GM12878 (cell line): ENCODE results near the gene DNAH9. TPM values are rescaled to one million over a fixed set of nuclear protein-coding genes. Genes with fewer than 3 reads are reported as not detected.

ENCODE experiments used
- ATAC-seq: fragments of 200-7000 bp; cut with Tn5 transposase; 3 replicates; pipeline ENCODE4 v1.9.1; 2020; ENCODE audit warnings: mild to moderate bottlenecking, moderate library complexity
- BruUV-seq: library from RNA; stranded (reverse); fragments of 400-500 nt; replicated peaks from 2 replicates; lab custom pipeline; 2021; lab: Mats Ljungman, UMichigan
- CTCF ChIA-PET: fragments of 300-600 bp; sonication (Branson Sonifier 250); formaldehyde crosslinking; extraction: SDS; loops from one replicate; lab custom pipeline; 2021; ENCODE audit warnings: inconsistent platforms; lab: Yijun Ruan, JAX
- POLR2A ChIA-PET: fragments of 350-600 bp; formaldehyde crosslinking; extraction: SDS; loops from one replicate; lab custom pipeline; 2021; ENCODE audit warnings: inconsistent platforms; lab: Charles Lee
- RAD21 ChIA-PET: fragments of 300-600 bp; sonication (Branson Sonifier 250); formaldehyde crosslinking; loops from one replicate; lab custom pipeline; 2023; ENCODE audit warnings: antibody characterized with exemption; ENCODE audit not compliant: unreplicated experiment; lab: Charles Lee
- SMC1A ChIA-PET: fragments of 300-600 bp; sonication (Branson Sonifier 250); formaldehyde crosslinking; loops from one replicate; lab custom pipeline; 2023; ENCODE audit not compliant: unreplicated experiment, uncharacterized antibody; lab: Charles Lee
- DNase-seq: peaks from one replicate; pipeline ENCODE4 v3.0.0-alpha.2; 2011; ENCODE audit warnings: low read depth, low spot score
- FAIRE-seq: peaks from 3 replicates; lab custom pipeline; 2011; peaks lifted over from hg19 to GRCh38; lab: Jason Lieb, UNC
- H2AFZ ChIP-seq: 2 replicates; pipeline ENCODE4 v1.6.0; 2011; ENCODE audit warnings: low read depth, low read length, control low read depth; ENCODE audit not compliant: control insufficient read depth
- H3K27ac ChIP-seq: 2 replicates; pipeline ENCODE4 v1.5.1; 2011; ENCODE audit warnings: control low read depth; ENCODE audit not compliant: control insufficient read depth, insufficient read depth
- H3K27me3 ChIP-seq, 2 experiments: replicated peaks in 1 of 2; 2 replicates each; pipeline versions ENCODE4 v1.6.0 to v1.6.1; 2011; ENCODE audit warnings: low read length in 1 of 2; ENCODE audit not compliant: control insufficient read depth in 2 of 2, insufficient read depth in 2 of 2
- H3K36me3 ChIP-seq, 2 experiments: 2 replicates each; pipeline ENCODE4 v1.5.1; 2011; ENCODE audit warnings: low read length in 1 of 2; ENCODE audit not compliant: control insufficient read depth in 2 of 2, insufficient read depth in 2 of 2
- H3K4me1 ChIP-seq: 2 replicates; pipeline ENCODE4 v1.6.1; 2011; ENCODE audit warnings: mild to moderate bottlenecking, low read length, moderate library complexity, mixed read lengths; ENCODE audit not compliant: control insufficient read depth, insufficient read depth
- H3K4me2 ChIP-seq: 2 replicates; pipeline ENCODE4 v1.6.0; 2011; ENCODE audit warnings: control low read depth; ENCODE audit not compliant: control insufficient read depth, insufficient read depth
- H3K4me3 ChIP-seq: fragments of 200-600 bp; sonication (generic); 2 replicates; pipeline ENCODE4 v1.5.1; 2016
- H3K79me2 ChIP-seq: 2 replicates; pipeline ENCODE4 v1.6.0; 2011; ENCODE audit warnings: low read length; ENCODE audit not compliant: control insufficient read depth, insufficient read depth
- H3K9ac ChIP-seq: 2 replicates; pipeline ENCODE4 v1.8.0; 2011; ENCODE audit warnings: low read length, control low read depth, mixed read lengths; ENCODE audit not compliant: control insufficient read depth, insufficient read depth
- H3K9me3 ChIP-seq: replicated peaks from 3 replicates; pipeline ENCODE4 v1.5.1; 2011; ENCODE audit warnings: mild to moderate bottlenecking, low read length; ENCODE audit not compliant: control insufficient read depth, insufficient read depth
- H4K20me1 ChIP-seq: 2 replicates; pipeline ENCODE4 v1.6.0; 2011; ENCODE audit not compliant: control insufficient read depth, insufficient read depth
- CEBPB ChIP-seq, 2 experiments: fragments of 150-350 bp in 1 of 2; IDR thresholded peaks; 2 replicates each; pipeline ENCODE4 v1.6.1; 2012 to 2014; ENCODE audit warnings: low read depth in 2 of 2, low read length in 2 of 2, borderline replicate concordance in 1 of 2, inconsistent platforms in 1 of 2
- E2F8 ChIP-seq: fragments of 450-650 bp; IDR thresholded peaks from 2 replicates; pipeline ENCODE4 v1.6.1; 2018; ENCODE audit warnings: mild to moderate bottlenecking, low read depth, moderate library complexity; ENCODE audit not compliant: partially characterized antibody
- ESRRA ChIP-seq: IDR thresholded peaks from 2 replicates; pipeline ENCODE4 v1.6.1; 2012; ENCODE audit warnings: mild to moderate bottlenecking, low read length, improper control_type of control experiment
- NFXL1 ChIP-seq: fragments of 450-650 bp; IDR thresholded peaks from 2 replicates; pipeline ENCODE4 v1.6.1; 2017; ENCODE audit warnings: antibody characterized with exemption, mild to moderate bottlenecking, borderline replicate concordance
- PML ChIP-seq: IDR thresholded peaks from 2 replicates; pipeline ENCODE4 v1.6.1; 2012; ENCODE audit warnings: low read length, inconsistent platforms
- RAD51 ChIP-seq: fragments of 450-650 bp; IDR thresholded peaks from 2 replicates; pipeline ENCODE4 v1.6.1; 2016; ENCODE audit warnings: moderate library complexity, mild to moderate bottlenecking, inconsistent platforms
- SMAD1 ChIP-seq: fragments of 450-650 bp; IDR thresholded peaks from 2 replicates; pipeline ENCODE4 v1.6.1; 2018; ENCODE audit warnings: mild to moderate bottlenecking, low read depth; ENCODE audit not compliant: partially characterized antibody
- SMARCA5 ChIP-seq: fragments of 450-650 bp; IDR thresholded peaks from 2 replicates; pipeline ENCODE4 v1.6.1; 2017; ENCODE audit warnings: mild to moderate bottlenecking
- YBX1 ChIP-seq: fragments of 450-650 bp; IDR thresholded peaks from 2 replicates; pipeline ENCODE4 v1.6.1; 2016; ENCODE audit warnings: antibody characterized with exemption
- ZBTB33 ChIP-seq: fragments of 450-650 bp; IDR thresholded peaks from 2 replicates; pipeline ENCODE4 v1.6.1; 2017; ENCODE audit warnings: mild to moderate bottlenecking
- ZSCAN29 ChIP-seq: fragments of 450-650 bp; IDR thresholded peaks from 2 replicates; pipeline ENCODE4 v1.6.1; 2017; ENCODE audit warnings: mild to moderate bottlenecking, moderate library complexity
- WGBS: methylation state at CpG from one replicate; pipeline ENCODE4 v1.1.6; 2016; ENCODE audit warnings: low lambda C conversion rate; ENCODE audit not compliant: insufficient replicate concordance, insufficient coverage; ENCODE audit errors: missing lambda C conversion rate; 5-methylcytosine and 5-hydroxymethylcytosine counted together
- in situ Hi-C: fragments of 300-500 bp; cut with MboI; formaldehyde crosslinking; loops from 9 replicates; pipeline ENCODE4 v1.14.3; 2018; ENCODE audit warnings: mixed read lengths
- intact Hi-C: fragments of 100-400 bp; cut with micrococcal nuclease; formaldehyde crosslinking; loops from one replicate; pipeline ENCODE4 v1.14.2; 2022; ENCODE audit not compliant: unreplicated experiment
- polyA plus RNA-seq, 11 experiments: library from polyadenylated mRNA; depleted of rRNA in 4 of 11; unstranded in 6 of 11; stranded (reverse) in 5 of 11; fragments of >200 nt; fragmentation: Nextera tagmentation in 4 of 11; fragmentation: Illumina TruSeq in 1 of 11; extraction: Ambion mirVana in 4 of 11; extraction: Trizol in 1 of 11; gene quantifications; 1 replicate in 1 of 11; 2 replicates in 10 of 11; pipeline versions ENCODE4 v1.2.1 to v1.2.3, GENCODE V29; 2011 to 2016; ENCODE audit warnings: inconsistent platforms in 2 of 11, missing spikeins in 2 of 11, low read depth in 1 of 11
- total RNA-seq, 4 experiments: library from RNA; depleted of rRNA in 3 of 4; stranded (reverse); fragments of >200 nt in 3 of 4; fragmentation: Illumina TruSeq in 1 of 4; extraction: Trizol in 1 of 4; gene quantifications; 2 replicates each; pipeline versions ENCODE4 v1.2.1 to v1.2.3, GENCODE V29; 2013 to 2021

DNAH9 gene
- total and polyA plus RNA-seq, 10 of the 15 experiments (the other 5 are each of a cell fraction or from before 2014, with no cell fraction given) = 0.10 to 0.40 (median 0.19) TPM; not detected in 7

GRCh38 chr17:11564589-11565380, 33.5 kb upstream of the DNAH9 start:
- ChIA-PET SMC1A (no interaction called here), POLR2A (no interaction called here), CTCF (no interaction called here), RAD21 (no interaction called here)
- DNase-seq (no peak), ATAC-seq (no peak), FAIRE-seq (no peak)
- no TSS peak for BruUV-seq
- no peak overlapping the region for H3K9ac ChIP-seq
- no peak overlapping the region for H3K4me3 ChIP-seq
- no peak overlapping the region for H3K27ac ChIP-seq
- H3K4me2 ChIP-seq = no peak overlapping the region
- no peaks in the 10 kb centered on the region for H3K27me3 ChIP-seq
- intact Hi-C loops = no loop called here
- H3K36me3 ChIP-seq = no peaks in the 10 kb centered on the region
- in situ Hi-C loops = no loop called here
- H3K79me2 ChIP-seq = no peaks in the 10 kb centered on the region
- no peaks in the 10 kb centered on the region; the same call in 2 of the 3 replicates for H3K9me3 ChIP-seq
- H3K4me1 ChIP-seq = no peaks in the 10 kb centered on the region
- TF ChIP-seq CEBPB (IDR thresholded peaks at IDR 0.05; ENCODE audit: borderline replicate concordance in 1 of 2, low read depth in 2 of 2, low read length in 2 of 2) (no peak), SMAD1 (no peak), RAD51 (no peak), NFXL1 (no peak), PML (no peak), ZBTB33 (no peak), ZSCAN29 (no peak), E2F8 (no peak), ESRRA (no peak), SMARCA5 (no peak), YBX1 (no peak)
- no peak overlapping the region for H2AFZ ChIP-seq
- 2% methylated on average over 3 of the region's 3 CpGs for WGBS
- H4K20me1 ChIP-seq = no peaks in the 10 kb centered on the region
